ENCODE measurements around the gene TXNDC11.

- no peak for TF ChIP-seq CTCF (IDR thresholded peaks at IDR 0.05; ENCODE audit: low read depth, low read length)
- no peak for TF ChIP-seq POLR2A (IDR thresholded peaks at IDR 0.05; ENCODE audit: extremely low read depth, insufficient read length)
- TF ChIP-seq MAX (IDR thresholded peaks at IDR 0.05; ENCODE audit: low read depth, low read length): no peak
Observed at GRCh38 chr16:11630046-11630767, 112.5 kb downstream of the TXNDC11 start.

Measured in NB4 (cell line).